Endodermal cell (in vitro differentiated cells): ENCODE measurements around the gene CFAP221. TPM values are rescaled to one million over a fixed set of nuclear protein-coding genes. Genes with fewer than 3 reads are reported as not detected.

ENCODE experiments used
- DNase-seq: peaks from one replicate; pipeline ENCODE4 v3.0.0-alpha.2; 2017
- H3K27ac ChIP-seq: 2 replicates; pipeline ENCODE4 v1.5.1; 2013; ENCODE audit warnings: mild to moderate bottlenecking, low read depth, low read length, moderate library complexity
- H3K27me3 ChIP-seq: 2 replicates; pipeline ENCODE4 v1.6.1; 2013; ENCODE audit warnings: mild to moderate bottlenecking, low read length, moderate library complexity; ENCODE audit not compliant: insufficient read depth, control insufficient read depth, poor library complexity, severe bottlenecking
- H3K36me3 ChIP-seq: 2 replicates; pipeline ENCODE4 v1.7.0; 2013; ENCODE audit warnings: mild to moderate bottlenecking, low read length, moderate library complexity; ENCODE audit not compliant: control insufficient read depth, insufficient read depth
- H3K4me1 ChIP-seq: one replicate; pipeline ENCODE4 v1.7.0; 2013; ENCODE audit warnings: low read length; ENCODE audit not compliant: control insufficient read depth, insufficient read depth
- H3K4me3 ChIP-seq: 2 replicates; pipeline ENCODE4 v1.5.1; 2013; ENCODE audit warnings: mild to moderate bottlenecking, low read length, moderate library complexity
- H3K9ac ChIP-seq: 2 replicates; pipeline ENCODE4 v1.6.1; 2013; ENCODE audit warnings: mild to moderate bottlenecking, low read length, moderate library complexity; ENCODE audit not compliant: poor library complexity, severe bottlenecking; ENCODE audit errors: extremely low read depth
- H3K9me3 ChIP-seq: 2 replicates; pipeline ENCODE4 v1.6.1; 2013; ENCODE audit warnings: mild to moderate bottlenecking, low read length, moderate library complexity; ENCODE audit not compliant: control insufficient read depth
- H3K27ac Mint-ChIP-seq: 2 replicates; pipeline ENCODE4 v1.8.0; 2020; ENCODE audit warnings: mixed read lengths
- H3K27me3 Mint-ChIP-seq: 2 replicates; pipeline ENCODE4 v1.8.0; 2021; ENCODE audit warnings: mild to moderate bottlenecking, mixed read lengths; ENCODE audit not compliant: insufficient read depth
- H3K36me3 Mint-ChIP-seq: 2 replicates; pipeline ENCODE4 v1.8.0; 2020; ENCODE audit warnings: low read depth, mixed read lengths
- H3K4me1 Mint-ChIP-seq: 2 replicates; pipeline ENCODE4 v1.8.0; 2020; ENCODE audit warnings: mixed read lengths
- H3K4me3 Mint-ChIP-seq: 2 replicates; pipeline ENCODE4 v1.8.0; 2020; ENCODE audit warnings: mild to moderate bottlenecking, moderate library complexity, mixed read lengths
- H3K9me3 Mint-ChIP-seq: 2 replicates; pipeline ENCODE4 v1.8.0; 2020; ENCODE audit warnings: mild to moderate bottlenecking, mixed read lengths
- CTCF ChIP-seq: fragments of 200-600 bp; sonication (generic); conservative IDR thresholded peaks from 2 replicates; pipeline ENCODE4 v1.5.0; 2021; ENCODE audit warnings: antibody characterized with exemption, mild to moderate bottlenecking
- WGBS, 2 experiments: methylation state at CpG; one replicate each; pipeline versions ENCODE4 v1.1.5 to v1.1.7; 2013; ENCODE audit warnings: missing lambda C conversion rate in 2 of 2, mixed read lengths in 1 of 2; ENCODE audit not compliant: insufficient coverage in 1 of 2, insufficient read length in 1 of 2; 5-methylcytosine and 5-hydroxymethylcytosine counted together
- total RNA-seq, 2 donors: library from RNA; stranded (reverse); fragmentation: NEBNext Ultra II Directional in 1 of 2; extraction: Animal tissue kit (Norgen Biotek cat#: 25700) in 1 of 2; gene quantifications; 2 replicates in 1 of 2; 3 replicates in 1 of 2; pipeline ENCODE4 v1.2.1, GENCODE V29; 2021

The CFAP221 gene
- total RNA-seq, 2 donors from 2014 or later, result 10.0 to 18.0 TPM

- 95 to 100% methylated on average over 1 to 4 of the region's 4 CpGs for WGBS, 2 experiments
- peaks cover 5% of the 10 kb centered on the region for H3K36me3 ChIP-seq
- H3K4me1 ChIP-seq, result no peaks in the 10 kb centered on the region
- Mint-ChIP-seq H3K4me1 (peaks cover under 1% of the 10 kb centered on the region), H3K9me3 (no peaks in the 10 kb centered on the region), H3K27ac (no peak overlapping the region), H3K4me3 (no peak overlapping the region), H3K27me3 (no peaks in the 10 kb centered on the region), H3K36me3 (peaks cover 24% of the 10 kb centered on the region)
- H3K9ac ChIP-seq, result no peak overlapping the region
- H3K9me3 ChIP-seq, result no peaks in the 10 kb centered on the region
- H3K4me3 ChIP-seq, result no peak overlapping the region
- TF ChIP-seq CTCF, result no peak
- H3K27ac ChIP-seq, result no peak overlapping the region
- peak; percentile 23 for DNase-seq
- H3K27me3 ChIP-seq, result no peaks in the 10 kb centered on the region
These were observed 145.0 kb downstream of the CFAP221 start for GRCh38 chr2:119689218-119689617.

GRCh38 chr2:119691189-119691588 lies 146.9 kb downstream of the CFAP221 start:
- H3K36me3 Mint-ChIP-seq, result peaks cover 20% of the 10 kb centered on the region
- H3K4me3 Mint-ChIP-seq, result no peak overlapping the region
- H3K9me3 Mint-ChIP-seq, result no peaks in the 10 kb centered on the region
- no peak overlapping the region for H3K9ac ChIP-seq
- H3K4me3 ChIP-seq, result no peak overlapping the region
- H3K4me1 ChIP-seq, result peaks cover 4% of the 10 kb centered on the region
- 88 to 89% methylated on average over 1 to 7 of the region's 7 CpGs for WGBS, 2 experiments
- peak; percentile 35 for DNase-seq
- H3K9me3 ChIP-seq, result no peaks in the 10 kb centered on the region
- TF ChIP-seq CTCF, result no peak
- no peak overlapping the region for H3K27ac Mint-ChIP-seq
- no peaks in the 10 kb centered on the region for H3K27me3 ChIP-seq
- peaks cover 10% of the 10 kb centered on the region for H3K4me1 Mint-ChIP-seq
- H3K27ac ChIP-seq, result no peak overlapping the region
- no peaks in the 10 kb centered on the region for H3K27me3 Mint-ChIP-seq
- peaks cover 5% of the 10 kb centered on the region for H3K36me3 ChIP-seq

GRCh38 chr2:119691651-119692245 lies 147.5 kb downstream of the CFAP221 start:
- Mint-ChIP-seq H3K9me3 (no peaks in the 10 kb centered on the region), H3K4me1 (peaks cover 10% of the 10 kb centered on the region), H3K4me3 (no peak overlapping the region), H3K36me3 (peaks cover 20% of the 10 kb centered on the region), H3K27me3 (no peaks in the 10 kb centered on the region), H3K27ac (no peak overlapping the region)
- Histone ChIP-seq H3K9me3 (no peaks in the 10 kb centered on the region), H3K27me3 (no peaks in the 10 kb centered on the region), H3K4me1 (peaks cover 4% of the 10 kb centered on the region), H3K9ac (no peak overlapping the region), H3K27ac (no peak overlapping the region), H3K36me3 (peaks cover 5% of the 10 kb centered on the region), H3K4me3 (no peak overlapping the region)
- WGBS, 2 experiments, result 91 to 93% methylated on average over 6 to 12 of the region's 12 CpGs
- no peak for TF ChIP-seq CTCF
- DNase-seq, result peak; percentile 39
